Measurements from ENCODE around the gene HS6ST1.

DNA sequence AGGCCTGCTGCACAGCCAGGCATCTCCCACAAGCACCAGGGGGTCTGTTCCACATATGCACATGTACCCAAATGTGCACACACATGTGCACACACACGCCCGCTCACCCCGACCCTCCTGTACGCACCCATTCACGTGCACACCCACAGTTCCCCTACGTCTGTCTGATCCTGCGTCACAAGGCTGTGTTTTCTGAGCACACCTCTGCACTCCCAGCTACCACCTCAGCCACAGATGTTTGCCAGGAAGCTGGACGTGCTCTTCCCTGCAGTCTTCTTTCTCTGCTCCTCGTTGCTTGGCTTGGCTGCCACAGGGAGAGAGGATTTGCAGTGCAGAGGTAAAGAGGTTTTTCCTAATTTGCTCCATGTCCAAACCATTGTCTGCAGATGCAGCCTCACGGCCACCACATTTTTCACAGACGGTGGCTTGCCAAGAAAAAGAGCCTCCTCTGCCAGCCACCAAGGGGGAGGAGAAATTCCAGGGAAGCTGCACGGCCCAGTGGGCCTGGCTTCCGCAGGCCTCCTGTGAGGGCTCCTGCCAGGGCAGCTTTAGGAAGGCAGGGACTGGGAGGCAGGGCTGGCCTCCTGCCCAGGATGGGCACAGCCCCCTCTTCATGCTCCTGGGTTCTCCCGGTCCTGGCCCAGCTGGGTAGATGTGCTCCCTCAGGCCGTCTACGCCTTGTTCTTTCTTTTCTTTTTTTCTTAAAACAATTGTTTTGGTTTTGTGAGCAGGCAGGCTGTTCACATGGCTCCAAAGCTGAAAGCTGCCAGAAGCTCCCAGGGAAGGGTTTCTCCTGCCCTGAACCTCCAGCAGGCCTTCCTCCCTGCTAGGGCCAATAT lies 29.3 kb upstream of the HS6ST1 start:
- TF ChIP-seq, protein P1, sequence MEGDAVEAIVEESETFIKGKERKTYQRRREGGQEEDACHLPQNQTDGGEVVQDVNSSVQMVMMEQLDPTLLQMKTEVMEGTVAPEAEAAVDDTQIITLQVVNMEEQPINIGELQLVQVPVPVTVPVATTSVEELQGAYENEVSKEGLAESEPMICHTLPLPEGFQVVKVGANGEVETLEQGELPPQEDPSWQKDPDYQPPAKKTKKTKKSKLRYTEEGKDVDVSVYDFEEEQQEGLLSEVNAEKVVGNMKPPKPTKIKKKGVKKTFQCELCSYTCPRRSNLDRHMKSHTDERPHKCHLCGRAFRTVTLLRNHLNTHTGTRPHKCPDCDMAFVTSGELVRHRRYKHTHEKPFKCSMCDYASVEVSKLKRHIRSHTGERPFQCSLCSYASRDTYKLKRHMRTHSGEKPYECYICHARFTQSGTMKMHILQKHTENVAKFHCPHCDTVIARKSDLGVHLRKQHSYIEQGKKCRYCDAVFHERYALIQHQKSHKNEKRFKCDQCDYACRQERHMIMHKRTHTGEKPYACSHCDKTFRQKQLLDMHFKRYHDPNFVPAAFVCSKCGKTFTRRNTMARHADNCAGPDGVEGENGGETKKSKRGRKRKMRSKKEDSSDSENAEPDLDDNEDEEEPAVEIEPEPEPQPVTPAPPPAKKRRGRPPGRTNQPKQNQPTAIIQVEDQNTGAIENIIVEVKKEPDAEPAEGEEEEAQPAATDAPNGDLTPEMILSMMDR (IDR thresholded peaks at IDR 0.05): no peak
- TF ChIP-seq EZH2 (IDR thresholded peaks at IDR 0.05; ENCODE audit: borderline replicate concordance, insufficient read depth, low read depth, low read length, poor library complexity, severe bottlenecking): no peak

Data from B cell (primary cell).